ENCODE results near the gene AAK1. TPM values are rescaled to one million over a fixed set of nuclear protein-coding genes. Genes with fewer than 3 reads are reported as not detected.

Gene AAK1
- total and polyA plus RNA-seq, 2 experiments from 2014 or later, result 39.0 to 52.4 TPM

DNA sequence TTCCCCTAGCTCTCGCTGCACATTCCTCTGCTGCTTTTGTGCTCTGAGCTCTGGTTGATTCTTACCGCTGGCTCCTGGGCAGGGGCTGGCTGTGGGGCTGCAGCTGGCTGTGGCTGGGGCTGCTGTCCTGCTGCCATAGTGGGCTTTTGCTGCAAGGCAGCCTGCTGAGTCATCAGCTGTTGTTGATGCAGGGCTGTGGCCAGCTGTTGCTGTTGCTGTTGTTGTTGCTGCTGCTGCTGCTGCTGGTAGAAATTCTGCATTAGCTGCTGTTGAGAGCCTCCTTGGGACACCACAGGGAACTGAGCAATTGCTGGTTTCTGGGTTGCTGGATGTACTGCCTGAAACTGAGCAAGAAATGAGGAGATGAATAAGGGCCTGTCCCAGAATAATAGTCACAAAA is 129.1 kb downstream of the AAK1 start:
- Mint-ChIP-seq H3K4me3 (no peak overlapping the region), H3K9me3 (no peaks in the 10 kb centered on the region), H3K4me1 (peaks cover 13% of the 10 kb centered on the region), H3K36me3 (ENCODE audit: low read depth) (peaks cover 45% of the 10 kb centered on the region), H3K27ac (peak overlapping the region; percentile 88), H3K27me3 (ENCODE audit: insufficient read depth, low read depth, poor library complexity) (peaks cover 3% of the 10 kb centered on the region)
- H2AFZ ChIP-seq, result no peak overlapping the region
- no peaks in the 10 kb centered on the region for H3K27me3 ChIP-seq (ENCODE audit: insufficient read depth)
- no peak for TF ChIP-seq ZNF114 (CRISPR knock-in tag; IDR thresholded peaks at IDR 0.05)
- TF ChIP-seq STAT1 (IDR thresholded peaks at IDR 0.05; ENCODE audit: unreplicated experiment), result no peak
- TF ChIP-seq, protein P1, sequence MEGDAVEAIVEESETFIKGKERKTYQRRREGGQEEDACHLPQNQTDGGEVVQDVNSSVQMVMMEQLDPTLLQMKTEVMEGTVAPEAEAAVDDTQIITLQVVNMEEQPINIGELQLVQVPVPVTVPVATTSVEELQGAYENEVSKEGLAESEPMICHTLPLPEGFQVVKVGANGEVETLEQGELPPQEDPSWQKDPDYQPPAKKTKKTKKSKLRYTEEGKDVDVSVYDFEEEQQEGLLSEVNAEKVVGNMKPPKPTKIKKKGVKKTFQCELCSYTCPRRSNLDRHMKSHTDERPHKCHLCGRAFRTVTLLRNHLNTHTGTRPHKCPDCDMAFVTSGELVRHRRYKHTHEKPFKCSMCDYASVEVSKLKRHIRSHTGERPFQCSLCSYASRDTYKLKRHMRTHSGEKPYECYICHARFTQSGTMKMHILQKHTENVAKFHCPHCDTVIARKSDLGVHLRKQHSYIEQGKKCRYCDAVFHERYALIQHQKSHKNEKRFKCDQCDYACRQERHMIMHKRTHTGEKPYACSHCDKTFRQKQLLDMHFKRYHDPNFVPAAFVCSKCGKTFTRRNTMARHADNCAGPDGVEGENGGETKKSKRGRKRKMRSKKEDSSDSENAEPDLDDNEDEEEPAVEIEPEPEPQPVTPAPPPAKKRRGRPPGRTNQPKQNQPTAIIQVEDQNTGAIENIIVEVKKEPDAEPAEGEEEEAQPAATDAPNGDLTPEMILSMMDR (conservative IDR thresholded peaks at IDR 0.05; ENCODE audit: low read depth in 2 of 2), result no peak
- TF ChIP-seq, protein P2, sequence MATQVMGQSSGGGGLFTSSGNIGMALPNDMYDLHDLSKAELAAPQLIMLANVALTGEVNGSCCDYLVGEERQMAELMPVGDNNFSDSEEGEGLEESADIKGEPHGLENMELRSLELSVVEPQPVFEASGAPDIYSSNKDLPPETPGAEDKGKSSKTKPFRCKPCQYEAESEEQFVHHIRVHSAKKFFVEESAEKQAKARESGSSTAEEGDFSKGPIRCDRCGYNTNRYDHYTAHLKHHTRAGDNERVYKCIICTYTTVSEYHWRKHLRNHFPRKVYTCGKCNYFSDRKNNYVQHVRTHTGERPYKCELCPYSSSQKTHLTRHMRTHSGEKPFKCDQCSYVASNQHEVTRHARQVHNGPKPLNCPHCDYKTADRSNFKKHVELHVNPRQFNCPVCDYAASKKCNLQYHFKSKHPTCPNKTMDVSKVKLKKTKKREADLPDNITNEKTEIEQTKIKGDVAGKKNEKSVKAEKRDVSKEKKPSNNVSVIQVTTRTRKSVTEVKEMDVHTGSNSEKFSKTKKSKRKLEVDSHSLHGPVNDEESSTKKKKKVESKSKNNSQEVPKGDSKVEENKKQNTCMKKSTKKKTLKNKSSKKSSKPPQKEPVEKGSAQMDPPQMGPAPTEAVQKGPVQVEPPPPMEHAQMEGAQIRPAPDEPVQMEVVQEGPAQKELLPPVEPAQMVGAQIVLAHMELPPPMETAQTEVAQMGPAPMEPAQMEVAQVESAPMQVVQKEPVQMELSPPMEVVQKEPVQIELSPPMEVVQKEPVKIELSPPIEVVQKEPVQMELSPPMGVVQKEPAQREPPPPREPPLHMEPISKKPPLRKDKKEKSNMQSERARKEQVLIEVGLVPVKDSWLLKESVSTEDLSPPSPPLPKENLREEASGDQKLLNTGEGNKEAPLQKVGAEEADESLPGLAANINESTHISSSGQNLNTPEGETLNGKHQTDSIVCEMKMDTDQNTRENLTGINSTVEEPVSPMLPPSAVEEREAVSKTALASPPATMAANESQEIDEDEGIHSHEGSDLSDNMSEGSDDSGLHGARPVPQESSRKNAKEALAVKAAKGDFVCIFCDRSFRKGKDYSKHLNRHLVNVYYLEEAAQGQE (IDR thresholded peaks at IDR 0.05; ENCODE audit: unreplicated experiment), result no peak
- TF ChIP-seq CREB1 (CRISPR knock-in tag; IDR thresholded peaks at IDR 0.05; ENCODE audit: low read depth), result no peak
- TF ChIP-seq POLR2AphosphoS5 (IDR thresholded peaks at IDR 0.05; ENCODE audit: low read depth), result no peak
- TF ChIP-seq, protein P3, sequence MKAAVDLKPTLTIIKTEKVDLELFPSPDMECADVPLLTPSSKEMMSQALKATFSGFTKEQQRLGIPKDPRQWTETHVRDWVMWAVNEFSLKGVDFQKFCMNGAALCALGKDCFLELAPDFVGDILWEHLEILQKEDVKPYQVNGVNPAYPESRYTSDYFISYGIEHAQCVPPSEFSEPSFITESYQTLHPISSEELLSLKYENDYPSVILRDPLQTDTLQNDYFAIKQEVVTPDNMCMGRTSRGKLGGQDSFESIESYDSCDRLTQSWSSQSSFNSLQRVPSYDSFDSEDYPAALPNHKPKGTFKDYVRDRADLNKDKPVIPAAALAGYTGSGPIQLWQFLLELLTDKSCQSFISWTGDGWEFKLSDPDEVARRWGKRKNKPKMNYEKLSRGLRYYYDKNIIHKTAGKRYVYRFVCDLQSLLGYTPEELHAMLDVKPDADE (IDR thresholded peaks at IDR 0.05), result no peak
- no peak for TF ChIP-seq JUNB (IDR thresholded peaks at IDR 0.05; ENCODE audit: unreplicated experiment)
- TF ChIP-seq ZNF331 (CRISPR knock-in tag; IDR thresholded peaks at IDR 0.05; ENCODE audit: low read depth), result no peak
- TF ChIP-seq NANOG (IDR thresholded peaks at IDR 0.05; ENCODE audit: borderline replicate concordance), result no peak
- TF ChIP-seq, protein P4, sequence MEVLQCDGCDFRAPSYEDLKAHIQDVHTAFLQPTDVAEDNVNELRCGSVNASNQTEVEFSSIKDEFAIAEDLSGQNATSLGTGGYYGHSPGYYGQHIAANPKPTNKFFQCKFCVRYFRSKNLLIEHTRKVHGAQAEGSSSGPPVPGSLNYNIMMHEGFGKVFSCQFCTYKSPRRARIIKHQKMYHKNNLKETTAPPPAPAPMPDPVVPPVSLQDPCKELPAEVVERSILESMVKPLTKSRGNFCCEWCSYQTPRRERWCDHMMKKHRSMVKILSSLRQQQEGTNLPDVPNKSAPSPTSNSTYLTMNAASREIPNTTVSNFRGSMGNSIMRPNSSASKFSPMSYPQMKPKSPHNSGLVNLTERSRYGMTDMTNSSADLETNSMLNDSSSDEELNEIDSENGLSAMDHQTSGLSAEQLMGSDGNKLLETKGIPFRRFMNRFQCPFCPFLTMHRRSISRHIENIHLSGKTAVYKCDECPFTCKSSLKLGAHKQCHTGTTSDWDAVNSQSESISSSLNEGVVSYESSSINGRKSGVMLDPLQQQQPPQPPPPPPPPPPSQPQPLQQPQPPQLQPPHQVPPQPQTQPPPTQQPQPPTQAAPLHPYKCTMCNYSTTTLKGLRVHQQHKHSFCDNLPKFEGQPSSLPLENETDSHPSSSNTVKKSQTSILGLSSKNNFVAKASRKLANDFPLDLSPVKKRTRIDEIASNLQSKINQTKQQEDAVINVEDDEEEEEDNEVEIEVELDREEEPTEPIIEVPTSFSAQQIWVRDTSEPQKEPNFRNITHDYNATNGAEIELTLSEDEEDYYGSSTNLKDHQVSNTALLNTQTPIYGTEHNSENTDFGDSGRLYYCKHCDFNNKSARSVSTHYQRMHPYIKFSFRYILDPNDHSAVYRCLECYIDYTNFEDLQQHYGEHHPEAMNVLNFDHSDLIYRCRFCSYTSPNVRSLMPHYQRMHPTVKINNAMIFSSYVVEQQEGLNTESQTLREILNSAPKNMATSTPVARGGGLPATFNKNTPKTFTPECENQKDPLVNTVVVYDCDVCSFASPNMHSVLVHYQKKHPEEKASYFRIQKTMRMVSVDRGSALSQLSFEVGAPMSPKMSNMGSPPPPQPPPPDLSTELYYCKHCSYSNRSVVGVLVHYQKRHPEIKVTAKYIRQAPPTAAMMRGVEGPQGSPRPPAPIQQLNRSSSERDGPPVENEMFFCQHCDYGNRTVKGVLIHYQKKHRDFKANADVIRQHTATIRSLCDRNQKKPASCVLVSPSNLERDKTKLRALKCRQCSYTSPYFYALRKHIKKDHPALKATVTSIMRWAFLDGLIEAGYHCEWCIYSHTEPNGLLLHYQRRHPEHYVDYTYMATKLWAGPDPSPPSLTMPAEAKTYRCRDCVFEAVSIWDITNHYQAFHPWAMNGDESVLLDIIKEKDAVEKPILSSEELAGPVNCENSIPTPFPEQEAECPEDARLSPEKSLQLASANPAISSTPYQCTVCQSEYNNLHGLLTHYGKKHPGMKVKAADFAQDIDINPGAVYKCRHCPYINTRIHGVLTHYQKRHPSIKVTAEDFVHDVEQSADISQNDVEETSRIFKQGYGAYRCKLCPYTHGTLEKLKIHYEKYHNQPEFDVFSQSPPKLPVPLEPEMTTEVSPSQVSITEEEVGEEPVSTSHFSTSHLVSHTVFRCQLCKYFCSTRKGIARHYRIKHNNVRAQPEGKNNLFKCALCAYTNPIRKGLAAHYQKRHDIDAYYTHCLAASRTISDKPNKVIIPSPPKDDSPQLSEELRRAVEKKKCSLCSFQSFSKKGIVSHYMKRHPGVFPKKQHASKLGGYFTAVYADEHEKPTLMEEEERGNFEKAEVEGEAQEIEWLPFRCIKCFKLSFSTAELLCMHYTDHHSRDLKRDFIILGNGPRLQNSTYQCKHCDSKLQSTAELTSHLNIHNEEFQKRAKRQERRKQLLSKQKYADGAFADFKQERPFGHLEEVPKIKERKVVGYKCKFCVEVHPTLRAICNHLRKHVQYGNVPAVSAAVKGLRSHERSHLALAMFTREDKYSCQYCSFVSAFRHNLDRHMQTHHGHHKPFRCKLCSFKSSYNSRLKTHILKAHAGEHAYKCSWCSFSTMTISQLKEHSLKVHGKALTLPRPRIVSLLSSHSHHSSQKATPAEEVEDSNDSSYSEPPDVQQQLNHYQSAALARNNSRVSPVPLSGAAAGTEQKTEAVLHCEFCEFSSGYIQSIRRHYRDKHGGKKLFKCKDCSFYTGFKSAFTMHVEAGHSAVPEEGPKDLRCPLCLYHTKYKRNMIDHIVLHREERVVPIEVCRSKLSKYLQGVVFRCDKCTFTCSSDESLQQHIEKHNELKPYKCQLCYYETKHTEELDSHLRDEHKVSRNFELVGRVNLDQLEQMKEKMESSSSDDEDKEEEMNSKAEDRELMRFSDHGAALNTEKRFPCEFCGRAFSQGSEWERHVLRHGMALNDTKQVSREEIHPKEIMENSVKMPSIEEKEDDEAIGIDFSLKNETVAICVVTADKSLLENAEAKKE (CRISPR knock-in tag; IDR thresholded peaks at IDR 0.05), result no peak
- TF ChIP-seq EZH2 (IDR thresholded peaks at IDR 0.05; ENCODE audit: low read depth, unreplicated experiment), result no peak
- TF ChIP-seq EZH2phosphoT487 (IDR thresholded peaks at IDR 0.05; ENCODE audit: unreplicated experiment), result no peak
- no peak overlapping the region for H3K4me3 ChIP-seq
- H3K27ac ChIP-seq (ENCODE audit: low read depth), result peak overlapping the region; percentile 66; the same call in 1 of the 2 replicates
- ATAC-seq (peak; percentile 36), DNase-seq (ENCODE audit: low spot score) (peak; percentile 19)
- H3K36me3 ChIP-seq (ENCODE audit: insufficient read depth), result peaks cover 3% of the 10 kb centered on the region
- 0 out of 2 replicates have a peak, but pooled peaks cover 3% of the 10 kb centered on the region for H3F3A ChIP-seq (replicated peaks; ENCODE audit: low read depth)
- no peaks in the 10 kb centered on the region for H3K79me2 ChIP-seq (replicated peaks; ENCODE audit: insufficient read depth)
- no peaks in the 10 kb centered on the region for H4K20me1 ChIP-seq (replicated peaks; ENCODE audit: insufficient read depth)
- no peaks in the 10 kb centered on the region for H3K9me2 ChIP-seq (ENCODE audit: insufficient read depth)
- no peak overlapping the region for H3K4me2 ChIP-seq
- peaks cover 4% of the 10 kb centered on the region; the same call in 1 of the 2 replicates for H3K4me1 ChIP-seq (ENCODE audit: insufficient read depth)

Measured in GM23338 (cell line).